Activated CD8-positive, alpha-beta memory T cell treated with anti-CD3 and anti-CD28 coated beads for 36 hours (primary cell): ENCODE results near the gene REPS2. TPM values are rescaled to one million over a fixed set of nuclear protein-coding genes. Genes with fewer than 3 reads are reported as not detected.

Experiments used
- CTCF ChIA-PET: fragments of 350-600 bp; sonication (Branson Sonifier 250); formaldehyde crosslinking; loops from one replicate; lab custom pipeline; 2021; ENCODE audit warnings: antibody characterized with exemption; lab: Charles Lee
- POLR2A ChIA-PET: fragments of 350-600 bp; sonication (Branson Sonifier 250); formaldehyde crosslinking; loops from one replicate; lab custom pipeline; 2021; ENCODE audit warnings: antibody characterized with exemption; lab: Charles Lee
- total RNA-seq, 2 experiments: library from RNA; stranded (reverse); gene quantifications; one replicate each; pipeline ENCODE4 v1.2.3, GENCODE V29; 2021

REPS2 gene
- total RNA-seq, 2 experiments from 2014 or later, result not detected

- ChIA-PET POLR2A (no interaction called here), CTCF (no interaction called here)
Observed at GRCh38 chrX:17056868-17057608, 110.6 kb downstream of the REPS2 start.

DNA sequence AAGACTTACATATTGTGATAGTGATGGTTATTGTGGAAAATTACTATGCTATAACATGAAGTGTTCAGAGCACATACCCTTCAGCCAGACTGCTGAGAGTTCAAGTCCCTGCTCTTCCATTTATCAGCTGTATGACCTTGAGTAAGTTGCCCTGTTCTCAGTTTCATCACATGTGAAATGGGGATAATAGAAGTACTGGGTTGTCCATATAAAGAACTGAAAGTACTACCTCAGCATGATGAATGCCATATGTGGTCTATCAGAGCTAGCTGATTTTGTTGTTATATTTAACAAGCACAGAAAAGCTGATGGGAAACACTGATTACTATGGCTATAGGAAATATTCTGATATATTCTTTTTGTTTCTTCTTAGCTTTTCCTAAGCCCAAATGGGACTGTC lies 115.6 kb downstream of the REPS2 start:
- POLR2A ChIA-PET, result no interaction called here
- CTCF ChIA-PET, result interaction anchor here (1.4 kb wide), 1 partner anchor 18 kb away, joined by 3 read pairs; no protein-coding TSS in a partner anchor

- ChIA-PET POLR2A (no interaction called here), CTCF (no interaction called here)
Observed at GRCh38 chrX:17065100-17065499, 118.6 kb downstream of the REPS2 start.

DNA sequence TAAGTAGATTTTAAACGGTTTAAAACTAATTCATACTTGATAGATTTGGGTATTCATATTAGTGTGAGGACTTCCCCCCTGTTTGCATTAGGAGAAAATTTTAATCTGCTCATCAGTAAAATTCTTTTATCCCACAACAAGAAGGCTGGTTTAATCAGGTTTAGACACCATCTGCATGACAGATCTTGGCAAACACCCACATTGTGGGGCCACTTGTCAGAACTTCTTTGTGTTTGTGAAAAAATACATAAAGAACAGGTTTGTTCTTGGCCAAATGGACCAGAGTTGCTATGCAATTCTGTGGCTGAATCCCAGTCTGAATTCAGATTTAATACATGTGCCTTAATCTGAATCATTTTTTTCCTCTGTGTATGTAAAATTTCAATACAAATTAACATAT lies 121.1 kb downstream of the REPS2 start:
- ChIA-PET CTCF (no interaction called here), POLR2A (no interaction called here)

DNA sequence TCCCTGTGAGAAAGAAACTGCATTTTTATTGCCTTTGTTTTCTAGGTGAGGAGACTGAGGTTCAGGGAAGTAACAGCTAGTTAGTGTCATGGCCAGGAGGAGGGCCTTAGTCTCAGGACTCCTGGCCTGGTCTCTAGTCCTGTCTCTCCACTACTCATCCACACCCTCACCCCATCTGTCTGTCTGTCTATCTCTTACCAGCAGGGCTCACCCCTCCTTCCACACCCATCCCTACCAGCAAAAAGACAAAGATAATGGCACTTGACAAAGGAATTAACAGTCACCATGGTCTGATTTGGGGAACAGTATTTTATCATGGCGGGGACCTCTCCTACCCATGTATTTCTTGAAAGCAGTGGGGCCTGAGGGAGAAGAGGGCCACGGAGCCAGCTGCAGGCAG lies 125.8 kb downstream of the REPS2 start:
- POLR2A ChIA-PET, result no interaction called here
- CTCF ChIA-PET, result no interaction called here

- CTCF ChIA-PET, result no interaction called here
- POLR2A ChIA-PET, result no interaction called here
Observed at GRCh38 chrX:17072721-17073230, 126.3 kb downstream of the REPS2 start.

GRCh38 chrX:17075004-17075403 lies 128.5 kb downstream of the REPS2 start:
- CTCF ChIA-PET, result no interaction called here

DNA sequence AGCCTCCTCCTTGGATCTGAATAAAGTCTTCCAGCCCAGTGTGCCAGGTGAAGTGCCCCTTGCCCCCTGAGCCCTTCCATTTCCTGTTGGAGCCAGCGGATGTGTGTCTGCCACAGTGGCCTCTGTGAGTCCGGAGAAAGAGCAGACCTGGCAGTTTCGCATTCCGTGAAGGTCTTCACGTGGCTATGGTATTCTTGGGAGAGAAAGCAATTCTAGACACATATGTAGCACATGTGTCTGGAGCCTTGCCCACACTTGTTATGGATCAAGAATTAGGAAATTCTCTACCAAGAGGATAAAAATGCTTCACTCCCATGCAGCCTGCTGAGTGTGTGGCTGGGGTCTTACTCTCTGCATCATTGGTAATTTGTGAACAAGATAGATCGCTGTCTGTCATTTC lies 130.9 kb downstream of the REPS2 start:
- CTCF ChIA-PET, result no interaction called here
- POLR2A ChIA-PET, result no interaction called here

More at GRCh38 chrX:17075004-17075403, 128.5 kb downstream of the REPS2 start:
- POLR2A ChIA-PET, result no interaction called here

- POLR2A ChIA-PET, result no interaction called here
- CTCF ChIA-PET, result no interaction called here
Observed at GRCh38 chrX:17078031-17078720, 131.7 kb downstream of the REPS2 start.

DNA sequence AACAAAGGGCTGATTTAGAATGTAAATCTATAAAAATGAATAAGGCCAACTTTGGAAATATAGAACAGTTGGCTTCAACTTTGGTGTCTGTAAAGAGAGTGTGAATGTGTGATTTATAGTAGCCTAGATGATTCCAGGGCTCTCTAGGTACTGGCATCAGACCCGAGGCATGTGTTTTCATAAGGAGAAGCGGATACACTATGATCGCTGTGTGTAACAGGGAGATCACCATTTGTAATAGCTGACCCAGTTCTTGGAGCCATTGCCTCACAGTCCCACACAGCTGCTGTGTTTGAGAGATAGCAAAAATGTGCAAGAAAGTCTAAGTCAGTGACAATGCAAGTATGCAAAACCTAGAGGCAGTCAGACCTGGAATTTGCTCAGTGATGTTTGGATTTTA lies 135.1 kb downstream of the REPS2 start:
- POLR2A ChIA-PET, result no interaction called here
- CTCF ChIA-PET, result no interaction called here

GRCh38 chrX:17081968-17082367 lies 135.5 kb downstream of the REPS2 start:
- ChIA-PET CTCF (no interaction called here), POLR2A (no interaction called here)

GRCh38 chrX:17082831-17083230 lies 136.4 kb downstream of the REPS2 start:
- CTCF ChIA-PET, result no interaction called here
- POLR2A ChIA-PET, result no interaction called here

- ChIA-PET CTCF (no interaction called here), POLR2A (no interaction called here)
Observed at GRCh38 chrX:17086317-17086716, 139.9 kb downstream of the REPS2 start.

DNA sequence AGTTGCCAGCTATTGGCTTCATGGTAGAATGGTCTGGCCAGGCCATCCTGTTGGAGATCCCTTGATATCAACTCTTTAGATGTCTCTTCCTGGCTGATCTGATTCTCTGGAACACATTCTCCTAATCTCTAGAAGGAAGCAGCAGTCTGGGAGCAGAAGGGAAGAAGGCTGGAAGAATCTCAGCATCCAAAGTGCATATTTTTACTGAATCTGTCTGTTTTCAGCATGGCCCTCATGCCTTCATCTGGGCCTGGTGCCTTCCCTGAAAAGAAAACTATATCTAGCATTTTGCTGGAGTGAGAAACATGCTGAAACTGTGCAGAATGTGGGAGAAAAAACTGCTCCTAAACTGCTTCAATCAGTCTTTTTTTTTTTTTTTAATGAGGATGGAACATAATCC lies 148.7 kb downstream of the REPS2 start:
- CTCF ChIA-PET, result interaction anchor here (0.6 kb wide), 1 partner anchor 1296 kb away, joined by 5 read pairs; no protein-coding TSS in a partner anchor

DNA sequence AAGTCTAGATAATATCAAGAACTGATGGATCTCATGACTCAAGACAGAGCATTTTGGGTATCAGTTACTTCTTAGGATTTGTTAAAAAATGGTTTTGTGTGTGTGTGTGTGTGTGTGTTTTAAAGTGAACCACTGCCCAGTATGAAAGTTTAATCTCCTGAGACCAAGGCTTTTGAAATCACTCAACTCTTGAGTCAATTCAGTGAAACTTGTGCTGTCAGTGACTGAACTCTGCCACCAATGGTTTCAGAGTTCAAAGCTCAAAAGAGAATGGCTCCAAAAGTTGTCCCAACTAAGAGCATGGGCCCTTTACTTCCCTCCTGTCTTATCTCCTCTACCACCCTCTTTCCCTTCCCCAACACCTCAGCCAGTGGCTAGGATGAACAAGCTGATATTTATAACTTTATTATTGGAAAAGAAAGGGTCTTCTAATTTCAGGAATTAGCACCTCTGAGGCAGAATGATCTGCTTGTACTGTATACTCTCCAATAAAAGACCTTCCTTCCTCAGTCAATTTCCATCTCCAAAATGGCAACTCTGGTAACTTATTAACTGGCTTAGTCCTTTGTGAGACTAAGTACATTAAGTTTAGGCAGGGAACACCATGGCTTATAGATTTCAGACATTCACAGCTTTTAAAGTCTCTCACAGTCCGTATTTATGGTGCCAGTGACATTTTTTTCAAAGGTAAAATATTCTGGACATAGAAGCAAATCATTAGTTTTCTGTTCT lies 152.2 kb downstream of the REPS2 start:
- POLR2A ChIA-PET, result no interaction called here
- CTCF ChIA-PET, result no interaction called here

More for the DNA sequence above, 148.7 kb downstream of the REPS2 start:
- POLR2A ChIA-PET, result no interaction called here

GRCh38 chrX:17104433-17104832 lies 158.0 kb downstream of the REPS2 start:
- POLR2A ChIA-PET, result no interaction called here
- CTCF ChIA-PET, result no interaction called here

DNA sequence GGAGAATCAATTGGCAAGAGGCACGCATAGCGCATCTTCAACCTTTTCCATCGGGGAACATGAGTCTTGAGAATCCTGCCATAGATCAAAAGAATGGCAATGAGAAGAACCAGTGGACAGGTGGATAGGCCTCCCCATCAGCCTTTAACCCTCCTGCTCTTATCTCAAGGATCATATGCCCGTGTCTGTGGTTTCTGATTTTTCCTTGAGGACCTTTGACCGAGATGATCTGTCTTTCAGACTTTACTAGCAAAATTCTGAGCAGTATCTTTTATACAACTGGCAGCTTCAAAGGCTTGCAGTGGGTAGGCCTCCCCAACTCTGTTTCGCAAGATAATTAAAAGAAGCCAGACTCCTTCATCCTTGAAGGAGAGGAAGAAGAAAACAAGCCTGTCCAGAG lies 174.4 kb downstream of the REPS2 start:
- ChIA-PET POLR2A (no interaction called here), CTCF (no interaction called here)

DNA sequence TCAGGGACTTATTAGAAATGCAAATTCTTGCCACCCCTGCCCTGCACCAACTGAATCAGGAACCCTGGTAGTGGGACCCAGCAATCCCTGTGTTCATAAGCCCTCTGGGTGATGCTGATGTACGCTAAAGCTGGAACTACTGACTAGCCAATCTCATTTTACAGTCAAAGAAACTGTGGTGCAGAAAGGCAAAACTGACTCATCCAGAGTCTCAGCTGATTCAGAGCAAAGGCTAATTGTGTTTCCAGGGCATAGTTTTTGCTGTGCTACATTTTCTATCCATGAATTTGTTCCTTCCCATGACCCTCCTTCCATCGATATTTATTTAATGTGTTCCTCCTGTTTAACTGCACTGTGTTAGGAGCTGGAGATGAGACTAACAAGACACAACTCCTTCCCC lies 207.5 kb downstream of the REPS2 start:
- CTCF ChIA-PET, result no interaction called here
- POLR2A ChIA-PET, result no interaction called here

GRCh38 chrX:17160975-17161374 lies 214.5 kb downstream of the REPS2 start:
- POLR2A ChIA-PET, result no interaction called here
- CTCF ChIA-PET, result no interaction called here

GRCh38 chrX:17161991-17162390 lies 215.5 kb downstream of the REPS2 start:
- CTCF ChIA-PET, result no interaction called here

More at GRCh38 chrX:17161991-17162390, 215.5 kb downstream of the REPS2 start:
- POLR2A ChIA-PET, result no interaction called here
